Smooth muscle cell (in vitro differentiated cells): ENCODE measurements around the gene GRK5. TPM values are rescaled to one million over a fixed set of nuclear protein-coding genes. Genes with fewer than 3 reads are reported as not detected.
"Not testable (repeated sequence)": the region's sequence is repeated elsewhere in the genome, so short reads cannot be mapped to it uniquely, and the experiment has no call there.

Source experiments
- DNase-seq: peaks from one replicate; lab custom pipeline; 2025; ENCODE audit not compliant: unreplicated experiment; lab: John Stamatoyannopoulos, UW
- H2AFZ ChIP-seq: fragments of 200-600 bp; sonication (generic); 2 replicates; pipeline ENCODE4 v1.6.0; 2016; ENCODE audit warnings: antibody characterized with exemption, low read depth, mild to moderate bottlenecking
- H3F3A ChIP-seq: fragments of 200-600 bp; sonication (generic); 2 replicates; pipeline ENCODE4 v1.6.0; 2017; ENCODE audit warnings: antibody characterized with exemption, low read depth
- H3K27ac ChIP-seq: fragments of 200-600 bp; sonication (generic); 2 replicates; pipeline ENCODE4 v1.5.1; 2016; ENCODE audit warnings: low read depth, mild to moderate bottlenecking
- H3K27me3 ChIP-seq: fragments of 200-600 bp; sonication (generic); 2 replicates; pipeline ENCODE4 v1.6.1; 2016; ENCODE audit warnings: low read depth, mild to moderate bottlenecking
- H3K36me3 ChIP-seq: fragments of 200-600 bp; sonication (generic); 2 replicates; pipeline ENCODE4 v1.5.1; 2016; ENCODE audit warnings: low read depth
- H3K4me1 ChIP-seq: fragments of 200-600 bp; sonication (generic); 2 replicates; pipeline ENCODE4 v1.5.1; 2016; ENCODE audit warnings: low read depth
- H3K4me2 ChIP-seq: fragments of 200-600 bp; sonication (generic); 2 replicates; pipeline ENCODE4 v1.6.0; 2016; ENCODE audit warnings: mild to moderate bottlenecking
- H3K4me3 ChIP-seq: fragments of 200-600 bp; sonication (generic); 2 replicates; pipeline ENCODE4 v1.5.1; 2016; ENCODE audit warnings: mild to moderate bottlenecking
- H3K79me2 ChIP-seq: fragments of 200-600 bp; sonication (generic); 2 replicates; pipeline ENCODE4 v1.6.0; 2016; ENCODE audit warnings: low read depth, mild to moderate bottlenecking
- H3K9ac ChIP-seq: fragments of 200-600 bp; sonication (generic); 2 replicates; pipeline ENCODE4 v1.6.0; 2016; ENCODE audit warnings: low read depth
- H3K9me3 ChIP-seq: fragments of 200-600 bp; sonication (generic); replicated peaks from 2 replicates; pipeline ENCODE4 v1.5.1; 2016; ENCODE audit warnings: low read depth
- H4K20me1 ChIP-seq: fragments of 200-600 bp; sonication (generic); 2 replicates; pipeline ENCODE4 v1.6.0; 2016; ENCODE audit warnings: low read depth
- WGBS: methylation state at CpG from one replicate; pipeline ENCODE4 v1.1.7; 2016; ENCODE audit warnings: low lambda C conversion rate; 5-methylcytosine and 5-hydroxymethylcytosine counted together
- polyA plus RNA-seq: library from polyadenylated mRNA; unstranded; fragments of >200 nt; fragmentation: Nextera tagmentation; extraction: Ambion mirVana; gene quantifications from 2 replicates; pipeline ENCODE4 v1.2.1, GENCODE V29; 2016
- total RNA-seq: library from RNA; depleted of rRNA; stranded (reverse); fragments of >200 nt; gene quantifications from 2 replicates; pipeline ENCODE4 v1.2.3, GENCODE V29; 2014
- TF ChIP-seq, protein P1 (sequence below): fragments of 200-600 bp; sonication (generic); IDR thresholded peaks from 2 replicates; pipeline ENCODE4 v1.5.1; 2017; ENCODE audit warnings: borderline replicate concordance, mild to moderate bottlenecking, antibody characterized with exemption; ENCODE audit not compliant: insufficient read depth, poor library complexity, severe bottlenecking

The GRK5 gene
- total and polyA plus RNA-seq, 2 experiments from 2014 or later, result 4.4 to 5.2 TPM

DNA sequence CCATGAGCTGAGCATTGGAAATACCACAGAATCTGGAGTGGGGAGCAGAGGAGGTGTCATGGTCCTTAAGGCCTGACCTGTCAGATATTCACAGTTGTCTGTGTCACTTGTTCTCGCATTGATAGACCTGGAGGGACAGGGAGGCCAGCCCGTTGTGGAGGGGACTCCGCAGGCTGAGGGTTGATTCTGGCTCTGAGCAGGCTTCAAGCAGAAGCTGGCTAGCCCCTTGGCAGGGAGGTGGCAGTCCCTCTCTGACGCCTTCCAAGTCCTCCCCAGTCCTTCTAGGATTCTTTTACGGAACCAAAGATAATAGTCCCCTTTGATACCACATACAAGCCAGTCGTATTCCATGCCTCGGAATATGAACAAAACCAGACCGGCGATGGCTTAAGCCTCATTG, 65.4 kb downstream of the GRK5 start:
- Histone ChIP-seq H3K27ac (no peak overlapping the region), H3K79me2 (no peaks in the 10 kb centered on the region)
- TF ChIP-seq, protein P1, sequence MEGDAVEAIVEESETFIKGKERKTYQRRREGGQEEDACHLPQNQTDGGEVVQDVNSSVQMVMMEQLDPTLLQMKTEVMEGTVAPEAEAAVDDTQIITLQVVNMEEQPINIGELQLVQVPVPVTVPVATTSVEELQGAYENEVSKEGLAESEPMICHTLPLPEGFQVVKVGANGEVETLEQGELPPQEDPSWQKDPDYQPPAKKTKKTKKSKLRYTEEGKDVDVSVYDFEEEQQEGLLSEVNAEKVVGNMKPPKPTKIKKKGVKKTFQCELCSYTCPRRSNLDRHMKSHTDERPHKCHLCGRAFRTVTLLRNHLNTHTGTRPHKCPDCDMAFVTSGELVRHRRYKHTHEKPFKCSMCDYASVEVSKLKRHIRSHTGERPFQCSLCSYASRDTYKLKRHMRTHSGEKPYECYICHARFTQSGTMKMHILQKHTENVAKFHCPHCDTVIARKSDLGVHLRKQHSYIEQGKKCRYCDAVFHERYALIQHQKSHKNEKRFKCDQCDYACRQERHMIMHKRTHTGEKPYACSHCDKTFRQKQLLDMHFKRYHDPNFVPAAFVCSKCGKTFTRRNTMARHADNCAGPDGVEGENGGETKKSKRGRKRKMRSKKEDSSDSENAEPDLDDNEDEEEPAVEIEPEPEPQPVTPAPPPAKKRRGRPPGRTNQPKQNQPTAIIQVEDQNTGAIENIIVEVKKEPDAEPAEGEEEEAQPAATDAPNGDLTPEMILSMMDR, result no peak

DNA sequence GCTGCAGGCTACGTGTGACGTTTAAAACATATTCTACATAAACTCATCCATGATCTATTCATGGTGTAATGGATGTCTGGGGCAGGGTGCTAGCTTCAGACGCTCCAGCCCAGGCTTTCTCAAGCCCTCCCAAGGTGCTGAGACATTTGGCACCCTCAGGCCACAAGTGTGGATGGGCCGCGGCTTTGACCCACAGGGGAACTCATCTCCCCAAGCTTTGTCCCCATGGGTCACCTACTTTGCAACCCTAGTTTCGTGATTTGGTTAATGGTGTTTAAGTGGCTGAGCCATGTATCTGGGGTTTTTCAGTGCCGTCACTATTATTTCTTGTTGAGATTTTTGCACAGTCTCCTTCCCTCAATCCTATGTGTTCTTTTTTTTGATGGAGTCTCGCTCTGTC, 66.0 kb downstream of the GRK5 start:
- no peaks in the 10 kb centered on the region for H3K79me2 ChIP-seq

More for the DNA sequence above, 65.4 kb downstream of the GRK5 start:
- Histone ChIP-seq H3K9me3 (no peaks in the 10 kb centered on the region), H4K20me1 (peaks cover 59% of the 10 kb centered on the region), H3F3A (no peaks in the 10 kb centered on the region), H2AFZ (no peak overlapping the region), H3K9ac (no peak overlapping the region), H3K36me3 (no peaks in the 10 kb centered on the region), H3K27me3 (no peaks in the 10 kb centered on the region), H3K4me3 (no peak overlapping the region), H3K4me1 (peaks cover 8% of the 10 kb centered on the region), H3K4me2 (no peak overlapping the region)
- WGBS, result 85% methylated on average over 9 of the region's 9 CpGs
- DNase-seq, result no peak

DNA sequence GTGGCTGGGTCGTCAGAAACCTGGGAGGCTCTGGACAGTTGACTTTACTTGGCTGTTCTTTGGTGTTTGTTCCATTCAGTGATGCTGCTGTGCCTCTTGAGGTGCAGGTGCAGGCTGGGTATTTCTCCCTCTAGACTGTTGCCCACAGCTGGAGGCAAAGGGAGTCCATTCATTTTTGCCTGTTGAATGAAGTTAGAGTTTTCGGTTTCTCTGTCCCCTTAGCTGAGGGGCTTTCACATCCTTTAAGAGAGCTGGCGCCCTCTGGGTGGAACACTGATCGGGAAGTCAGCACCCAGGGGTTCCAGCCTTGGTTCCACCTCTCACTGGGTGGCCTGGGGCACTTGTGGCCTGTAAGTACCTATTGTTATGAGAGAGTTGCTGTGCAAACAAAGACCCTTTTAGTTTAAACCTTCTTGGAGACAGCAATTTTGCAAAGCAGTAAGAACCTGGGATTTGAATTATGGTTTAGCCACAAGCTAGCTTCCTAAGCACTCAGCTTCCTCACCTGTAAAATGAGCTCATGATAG, 67.2 kb downstream of the GRK5 start:
- H3K4me1 ChIP-seq, result peaks cover 8% of the 10 kb centered on the region
- no peaks in the 10 kb centered on the region for H3F3A ChIP-seq
- H4K20me1 ChIP-seq, result peaks cover 65% of the 10 kb centered on the region
- H2AFZ ChIP-seq, result no peak overlapping the region
- TF ChIP-seq, protein P1, result no peak
- no peak overlapping the region for H3K9ac ChIP-seq
- H3K4me3 ChIP-seq, result no peak overlapping the region
- WGBS, result 92% methylated on average over 4 of the region's 4 CpGs
- H3K79me2 ChIP-seq, result peaks cover 2% of the 10 kb centered on the region
- H3K9me3 ChIP-seq, result no peaks in the 10 kb centered on the region
- H3K27ac ChIP-seq, result no peak overlapping the region
- no peak for DNase-seq
- H3K27me3 ChIP-seq, result no peaks in the 10 kb centered on the region
- H3K36me3 ChIP-seq, result no peaks in the 10 kb centered on the region
- no peak overlapping the region for H3K4me2 ChIP-seq

More for the DNA sequence above, 66.0 kb downstream of the GRK5 start:
- DNase-seq, result no peak
- TF ChIP-seq, protein P1, result no peak
- WGBS, result 95% methylated on average over 8 of the region's 8 CpGs
- Histone ChIP-seq H3K27me3 (no peaks in the 10 kb centered on the region), H3K4me3 (no peak overlapping the region), H3F3A (no peaks in the 10 kb centered on the region), H3K4me2 (no peak overlapping the region), H3K27ac (no peak overlapping the region), H3K9ac (no peak overlapping the region), H3K36me3 (no peaks in the 10 kb centered on the region), H3K4me1 (peaks cover 8% of the 10 kb centered on the region), H4K20me1 (peaks cover 59% of the 10 kb centered on the region), H3K9me3 (no peaks in the 10 kb centered on the region), H2AFZ (no peak overlapping the region)

DNA sequence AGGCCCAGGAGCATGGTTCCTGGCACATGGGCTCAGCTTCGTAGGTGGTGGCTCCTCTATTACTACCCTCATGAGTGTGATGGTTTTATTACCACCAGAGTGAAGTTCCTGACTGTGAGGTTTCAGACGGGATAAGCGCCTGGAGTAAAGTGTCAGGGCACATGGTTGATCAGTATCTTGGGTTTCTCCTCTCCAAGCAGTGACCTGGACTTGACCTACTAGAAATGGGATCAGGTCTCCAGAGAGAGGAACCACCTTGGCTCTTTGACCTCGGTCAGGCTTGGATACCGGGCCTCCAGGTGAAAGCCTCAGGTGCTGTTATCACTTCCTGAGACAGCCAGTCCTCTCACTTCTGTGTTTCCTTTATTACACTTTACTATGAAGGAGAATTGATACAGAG, 67.7 kb downstream of the GRK5 start:
- Histone ChIP-seq H3K9me3 (no peaks in the 10 kb centered on the region), H3K4me3 (no peak overlapping the region), H3K4me2 (no peak overlapping the region), H3F3A (no peaks in the 10 kb centered on the region), H3K27ac (no peak overlapping the region), H3K27me3 (no peaks in the 10 kb centered on the region), H2AFZ (no peak overlapping the region), H3K79me2 (peaks cover 2% of the 10 kb centered on the region), H4K20me1 (peaks cover 66% of the 10 kb centered on the region), H3K9ac (no peak overlapping the region), H3K4me1 (peaks cover 8% of the 10 kb centered on the region), H3K36me3 (no peaks in the 10 kb centered on the region)
- TF ChIP-seq, protein P1, result no peak
- no peak for DNase-seq
- 82% methylated on average over 5 of the region's 5 CpGs for WGBS

DNA sequence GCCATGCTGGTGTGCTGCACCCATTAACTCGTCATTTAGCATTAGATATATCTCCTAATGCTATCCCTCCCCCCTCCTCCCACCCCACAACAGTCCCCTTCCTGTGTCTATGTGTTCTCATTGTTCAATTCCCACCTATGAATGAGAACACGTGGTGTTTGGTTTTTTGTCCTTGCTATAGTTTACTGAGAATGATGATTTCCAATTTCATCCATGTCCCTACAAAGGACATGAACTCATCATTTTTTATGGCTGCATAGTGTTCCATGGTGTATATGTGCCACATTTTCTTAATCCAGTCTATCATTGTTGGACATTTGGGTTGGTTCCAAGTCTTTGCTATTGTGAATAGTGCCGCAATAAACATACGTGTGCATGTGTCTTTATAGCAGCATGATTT, 68.8 kb downstream of the GRK5 start:
- H3K4me1 ChIP-seq, H3K4me3 ChIP-seq, H3K4me2 ChIP-seq, H3K36me3 ChIP-seq, DNase-seq, H2AFZ ChIP-seq, H3K9ac ChIP-seq, H3K79me2 ChIP-seq, H3K9me3 ChIP-seq, H3K27me3 ChIP-seq, H3K27ac ChIP-seq, H3F3A ChIP-seq: not testable (repeated sequence)
- peaks cover 57% of the 10 kb centered on the region for H4K20me1 ChIP-seq
- 82% methylated on average over 4 of the region's 4 CpGs for WGBS
